Cardiac fibroblast (primary cell): ENCODE measurements around the gene PA2G4.

Source experiments
- DNase-seq, 2 donors: peaks; one replicate each; pipeline versions ENCODE4 v3.0.0 to v3.0.0-alpha.2; 2010; ENCODE audit warnings: low read depth in 2 of 2
- H3K4me3 ChIP-seq, 2 donors: replicated peaks in 1 of 2; 1 replicate in 1 of 2; 2 replicates in 1 of 2; pipeline ENCODE4 v1.5.1; 2011; ENCODE audit warnings: low read depth in 2 of 2, low read length in 2 of 2, mild to moderate bottlenecking in 2 of 2, moderate library complexity in 1 of 2
- TF ChIP-seq, protein P1 (sequence below): IDR thresholded peaks from one replicate; pipeline ENCODE4 v1.5.1; 2011; ENCODE audit warnings: low read depth, mild to moderate bottlenecking, low read length, inconsistent platforms

PA2G4 gene

DNA sequence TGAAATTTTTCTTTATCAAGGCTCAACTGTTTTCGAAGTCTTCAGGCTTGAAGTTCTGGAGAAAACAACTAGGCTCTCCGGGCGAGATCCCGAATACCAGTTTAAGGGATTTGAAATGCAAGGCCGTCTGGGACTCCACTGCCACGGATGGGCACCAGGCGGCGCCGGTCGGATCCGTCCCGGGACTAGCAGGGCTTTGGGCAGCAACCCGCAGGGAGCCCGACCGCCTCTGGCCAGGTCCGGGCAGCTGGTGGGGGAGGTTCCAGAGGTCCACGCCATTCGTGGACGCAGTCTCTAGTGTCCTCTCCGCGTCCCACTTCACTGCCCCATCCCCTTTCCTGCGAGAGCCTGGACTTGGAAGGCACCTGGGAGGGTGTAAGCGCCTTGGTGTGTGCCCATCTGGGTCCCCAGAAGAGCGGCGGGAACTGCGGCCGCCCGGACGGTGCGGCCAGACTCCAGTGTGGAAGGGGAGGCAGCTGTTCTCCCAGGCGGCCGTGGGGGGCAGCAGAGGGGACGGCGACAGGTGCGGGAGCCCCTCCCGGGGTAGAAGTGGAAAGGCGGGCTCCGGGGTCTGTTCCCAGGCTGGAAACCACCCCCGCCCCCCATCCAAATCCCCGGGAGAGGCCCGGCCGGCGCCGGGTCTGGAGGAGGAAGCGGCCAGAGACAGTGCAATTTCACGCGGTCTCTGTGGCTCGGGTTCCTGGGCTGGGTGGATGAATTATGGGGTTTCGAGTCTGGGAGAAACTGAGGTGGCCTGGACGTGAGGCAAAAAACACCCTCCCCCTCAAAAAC is 25.2 kb upstream of the PA2G4 start:
- peak overlapping the region; percentile 53 to 59 for H3K4me3 ChIP-seq
- DNase-seq: peak; percentile 87 to 88
- TF ChIP-seq, protein P1, sequence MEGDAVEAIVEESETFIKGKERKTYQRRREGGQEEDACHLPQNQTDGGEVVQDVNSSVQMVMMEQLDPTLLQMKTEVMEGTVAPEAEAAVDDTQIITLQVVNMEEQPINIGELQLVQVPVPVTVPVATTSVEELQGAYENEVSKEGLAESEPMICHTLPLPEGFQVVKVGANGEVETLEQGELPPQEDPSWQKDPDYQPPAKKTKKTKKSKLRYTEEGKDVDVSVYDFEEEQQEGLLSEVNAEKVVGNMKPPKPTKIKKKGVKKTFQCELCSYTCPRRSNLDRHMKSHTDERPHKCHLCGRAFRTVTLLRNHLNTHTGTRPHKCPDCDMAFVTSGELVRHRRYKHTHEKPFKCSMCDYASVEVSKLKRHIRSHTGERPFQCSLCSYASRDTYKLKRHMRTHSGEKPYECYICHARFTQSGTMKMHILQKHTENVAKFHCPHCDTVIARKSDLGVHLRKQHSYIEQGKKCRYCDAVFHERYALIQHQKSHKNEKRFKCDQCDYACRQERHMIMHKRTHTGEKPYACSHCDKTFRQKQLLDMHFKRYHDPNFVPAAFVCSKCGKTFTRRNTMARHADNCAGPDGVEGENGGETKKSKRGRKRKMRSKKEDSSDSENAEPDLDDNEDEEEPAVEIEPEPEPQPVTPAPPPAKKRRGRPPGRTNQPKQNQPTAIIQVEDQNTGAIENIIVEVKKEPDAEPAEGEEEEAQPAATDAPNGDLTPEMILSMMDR: peak; percentile 79

DNA sequence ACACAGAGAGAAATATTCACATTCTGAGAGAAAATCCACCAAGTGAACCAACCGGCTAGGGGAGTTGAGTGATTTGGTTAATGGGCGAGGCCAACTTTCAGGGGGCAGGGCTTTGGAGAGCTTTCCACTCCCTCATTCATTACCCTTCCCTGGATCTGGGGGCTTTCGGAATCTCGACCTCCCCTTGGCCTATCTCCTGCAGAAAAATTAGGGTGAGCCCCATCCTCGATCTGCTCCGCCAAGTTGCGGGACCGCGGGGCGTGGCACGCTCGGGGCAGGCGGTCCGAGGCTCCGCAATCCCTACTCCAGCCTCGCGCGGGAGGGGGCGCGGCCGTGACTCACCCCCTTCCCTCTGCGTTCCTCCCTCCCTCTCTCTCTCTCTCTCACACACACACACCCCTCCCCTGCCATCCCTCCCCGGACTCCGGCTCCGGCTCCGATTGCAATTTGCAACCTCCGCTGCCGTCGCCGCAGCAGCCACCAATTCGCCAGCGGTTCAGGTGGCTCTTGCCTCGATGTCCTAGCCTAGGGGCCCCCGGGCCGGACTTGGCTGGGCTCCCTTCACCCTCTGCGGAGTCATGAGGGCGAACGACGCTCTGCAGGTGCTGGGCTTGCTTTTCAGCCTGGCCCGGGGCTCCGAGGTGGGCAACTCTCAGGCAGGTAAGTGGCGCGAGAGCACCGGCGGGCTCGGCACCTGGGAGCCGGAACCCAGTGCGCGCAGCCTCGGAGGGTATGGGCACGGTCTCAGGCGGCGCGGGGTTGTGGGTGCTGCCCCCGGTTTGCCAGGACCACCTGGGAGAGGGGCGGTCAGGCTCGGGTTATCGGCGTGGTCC is 24.4 kb upstream of the PA2G4 start, which contains the start of gene ERBB3:
TSS of gene ERBB3 (plus strand) at position 443 of the 833 bp plus-strand sequence. CDS start at position 579, 136 bp downstream.
- peak within 1 kb of the TSS; percentile 53 to 59 for H3K4me3 ChIP-seq
- DNase-seq: peak; percentile 75 to 79
- TF ChIP-seq, protein P1: peak; percentile 14

DNA sequence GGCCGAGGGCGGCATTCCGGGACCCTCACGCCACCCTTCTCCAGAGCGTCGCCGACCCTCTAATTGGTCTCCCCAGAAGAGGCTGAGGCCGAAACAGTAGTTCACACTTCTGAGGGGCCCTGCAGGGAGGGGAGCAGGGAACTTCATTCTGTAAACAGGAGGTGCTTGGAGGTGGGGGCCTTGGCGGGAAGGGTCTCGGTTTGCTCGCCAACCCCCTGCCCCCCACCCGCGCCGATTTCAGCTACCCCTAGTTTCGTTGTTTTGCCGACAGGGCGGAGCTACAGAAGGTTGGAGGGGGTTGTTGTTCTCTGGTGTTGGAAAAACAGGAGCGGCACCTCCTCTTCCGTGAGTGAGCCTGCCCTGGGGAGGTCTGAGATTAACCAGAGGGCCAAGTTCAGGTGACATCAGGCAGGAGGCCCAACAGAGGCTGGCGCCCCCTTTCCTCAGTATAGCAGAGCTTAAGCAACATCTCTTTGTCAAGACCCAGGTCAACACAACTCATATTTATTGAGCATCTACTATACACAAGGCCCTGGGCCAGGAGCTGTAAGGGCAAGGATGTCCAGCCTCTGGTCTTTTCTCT is 23.7 kb upstream of the PA2G4 start:
- TF ChIP-seq, protein P1: no peak
- DNase-seq: no peak
- H3K4me3 ChIP-seq: peak overlapping the region in 1 of 2 donors; percentile 59

DNA sequence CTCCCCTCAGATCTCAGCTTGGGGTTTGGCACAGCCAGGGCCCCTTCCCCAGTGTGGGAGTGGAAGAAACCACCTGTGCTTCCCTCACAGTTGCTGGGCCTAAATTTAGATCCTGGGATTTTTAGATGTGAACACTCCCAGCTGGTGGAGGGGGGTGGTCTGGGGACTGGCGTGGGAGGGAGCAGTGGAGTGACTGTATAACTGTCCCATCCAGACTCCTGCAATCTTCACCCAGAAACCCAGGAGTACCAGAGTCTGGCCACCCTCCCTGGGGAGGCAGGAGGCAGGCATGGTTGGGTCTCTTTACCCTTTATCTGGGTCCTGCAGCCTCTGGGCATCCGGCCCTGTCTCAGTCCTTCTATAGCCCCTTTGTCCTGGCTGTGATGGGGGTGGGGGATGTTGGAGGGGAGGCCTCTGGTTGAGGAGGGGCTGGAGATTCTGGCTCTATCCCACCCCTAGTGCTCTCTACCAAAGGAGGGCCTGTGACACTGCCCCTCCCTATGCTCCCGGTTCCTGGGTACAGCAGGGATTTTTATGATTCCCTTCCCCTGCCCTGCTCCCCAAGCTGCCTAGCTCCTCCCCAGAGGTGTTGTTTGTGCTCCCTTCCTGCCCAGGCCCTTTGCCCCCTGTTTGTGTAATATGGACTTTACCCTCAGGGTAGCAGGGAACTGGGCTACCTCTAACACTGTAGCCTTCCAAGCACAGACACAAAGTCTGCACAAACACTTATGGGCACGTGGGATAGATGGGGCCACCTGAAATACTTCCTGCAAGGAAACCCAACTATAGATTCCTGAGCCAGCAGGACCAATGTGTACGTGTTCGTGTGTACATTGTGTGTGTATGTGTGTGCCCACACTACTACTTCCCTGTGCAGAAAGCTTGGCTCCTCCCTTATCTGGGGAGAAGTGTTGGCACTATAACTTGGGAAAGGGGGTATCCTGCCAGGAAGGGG is 22.7 kb upstream of the PA2G4 start:
- no peak for DNase-seq
- no peak overlapping the region for H3K4me3 ChIP-seq
- TF ChIP-seq, protein P1: no peak

DNA sequence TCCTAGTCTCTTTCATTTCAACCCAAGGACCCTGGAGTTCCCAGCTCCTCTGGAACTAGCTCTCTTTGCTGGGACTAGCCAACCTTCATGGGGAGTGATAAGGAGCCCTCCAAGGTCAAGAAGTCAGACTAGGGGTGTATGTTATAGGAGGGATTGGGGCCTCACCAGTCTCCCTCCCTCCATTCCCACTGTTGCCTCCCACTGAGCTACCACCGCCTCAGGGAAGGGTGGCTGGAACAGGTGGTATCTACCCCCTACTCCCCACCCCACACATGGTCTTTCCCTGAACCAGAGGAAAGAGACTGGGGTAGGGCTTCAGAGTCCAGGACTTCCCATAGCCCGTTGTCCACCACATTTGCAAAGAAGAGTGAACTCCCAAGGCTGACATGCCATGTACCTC is 22.0 kb upstream of the PA2G4 start:
- TF ChIP-seq, protein P1: no peak
- no peak for DNase-seq
- H3K4me3 ChIP-seq: no peak overlapping the region

DNA sequence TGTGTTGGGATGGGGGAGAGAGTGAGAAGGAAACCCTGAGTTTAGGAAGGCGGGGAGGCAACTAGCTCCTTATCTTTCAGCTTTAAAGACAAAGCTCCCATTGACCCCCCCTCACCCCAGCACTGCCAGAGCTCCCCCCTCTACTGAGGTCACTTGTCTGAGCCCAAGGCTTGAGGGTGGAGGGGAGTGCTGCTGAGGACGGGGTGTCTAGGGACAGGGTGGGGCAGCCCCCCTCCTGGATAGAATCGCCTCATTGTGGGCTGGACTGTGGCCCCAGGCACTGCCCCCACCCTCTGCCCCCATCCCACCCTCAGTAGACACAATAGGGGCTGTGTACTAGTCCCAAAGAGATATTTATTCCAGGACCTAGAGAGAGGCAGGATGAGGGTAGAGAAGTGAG is 21.4 kb upstream of the PA2G4 start:
- no peak for DNase-seq
- TF ChIP-seq, protein P1: no peak

More for the DNA sequence above, 21.4 kb upstream of the PA2G4 start:
- no peak overlapping the region for H3K4me3 ChIP-seq
